Measurements from ENCODE around the gene PRKN.
"Not testable (repeated sequence)": the region's sequence is repeated elsewhere in the genome, so short reads cannot be mapped to it uniquely, and the experiment has no call there.

The PRKN gene

DNA sequence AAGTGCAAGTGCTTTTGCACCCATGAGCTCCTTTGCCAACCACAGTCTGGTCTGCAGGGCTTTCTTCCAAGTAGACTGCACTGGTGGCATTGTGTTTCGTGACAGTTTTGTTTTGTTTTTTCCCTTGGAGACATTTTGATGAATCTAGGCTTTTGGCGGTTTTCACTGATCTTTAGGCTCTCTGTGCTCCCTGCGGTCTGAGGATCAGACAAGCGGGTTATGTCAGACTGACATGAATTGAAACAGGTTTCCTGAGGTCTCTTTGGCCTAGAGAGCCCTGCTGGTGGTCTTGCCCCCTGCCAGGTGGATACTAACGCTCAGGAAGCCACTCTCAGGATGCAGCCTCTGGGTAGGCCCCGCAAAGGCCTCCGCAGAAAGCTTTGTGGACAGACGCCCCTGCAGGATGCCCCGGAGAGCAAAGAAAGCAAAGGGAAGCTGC is 898.3 kb downstream of the PRKN start:
- DNase-seq, result peak; percentile 46

DNA sequence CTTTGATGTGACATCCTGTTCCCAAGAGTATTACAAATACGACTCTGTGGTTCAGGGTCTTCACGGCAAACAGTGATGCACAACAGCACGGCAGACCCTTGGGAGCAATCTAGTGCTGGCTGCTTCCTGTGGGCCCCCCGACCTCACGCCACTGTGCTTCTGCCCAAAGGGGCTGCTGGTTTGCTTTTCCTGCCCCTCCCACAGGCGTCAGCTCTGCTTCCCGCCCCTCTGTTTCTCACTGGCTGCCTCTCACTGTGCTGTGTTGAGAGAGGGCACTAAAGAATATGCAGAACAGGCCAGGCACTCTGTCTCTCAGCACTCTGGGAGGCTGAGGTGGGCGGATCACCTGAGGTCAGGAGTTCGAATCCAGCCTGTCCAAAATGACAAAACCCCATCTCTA is 899.2 kb downstream of the PRKN start:
- DNase-seq, result peak; percentile 19

DNA sequence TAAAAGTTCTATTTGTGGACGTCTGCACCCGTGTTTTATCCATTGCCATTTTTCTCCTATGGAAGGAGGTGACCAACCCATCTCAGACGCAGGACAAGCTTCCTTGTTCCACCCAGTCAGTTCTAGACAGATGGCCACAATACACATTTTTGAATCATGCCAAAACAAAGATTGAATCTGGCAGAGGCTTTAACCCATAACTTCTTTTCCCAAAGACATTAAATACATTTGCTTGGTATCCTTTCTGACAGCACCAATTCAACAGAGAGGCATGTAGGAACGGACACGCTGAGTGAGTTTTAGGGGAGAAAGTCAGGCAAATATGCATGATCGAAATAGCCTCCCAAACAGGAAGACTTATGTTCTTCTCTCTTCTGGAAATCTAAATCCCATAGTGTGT is 901.1 kb downstream of the PRKN start:
- no peak for DNase-seq

DNA sequence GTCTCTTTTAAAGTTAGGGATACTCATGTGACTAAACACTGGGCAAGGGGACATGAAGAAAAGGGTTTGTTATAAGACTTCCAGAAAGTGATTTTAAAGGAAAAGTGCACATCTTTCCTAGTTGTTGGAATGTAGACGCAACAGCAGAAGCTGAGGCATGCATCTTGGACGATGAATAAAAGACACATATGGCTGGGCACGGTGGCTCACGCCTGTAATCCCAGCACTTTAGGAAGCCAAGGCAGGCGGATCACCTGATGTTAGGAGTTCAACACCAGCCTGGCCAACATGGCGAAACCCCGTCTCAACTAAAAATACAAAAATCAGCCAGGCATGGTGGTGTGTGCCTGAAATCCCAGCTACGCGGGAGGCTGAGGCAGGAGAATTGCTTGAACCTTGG is 905.4 kb downstream of the PRKN start:
- not testable (repeated sequence) for DNase-seq

DNA sequence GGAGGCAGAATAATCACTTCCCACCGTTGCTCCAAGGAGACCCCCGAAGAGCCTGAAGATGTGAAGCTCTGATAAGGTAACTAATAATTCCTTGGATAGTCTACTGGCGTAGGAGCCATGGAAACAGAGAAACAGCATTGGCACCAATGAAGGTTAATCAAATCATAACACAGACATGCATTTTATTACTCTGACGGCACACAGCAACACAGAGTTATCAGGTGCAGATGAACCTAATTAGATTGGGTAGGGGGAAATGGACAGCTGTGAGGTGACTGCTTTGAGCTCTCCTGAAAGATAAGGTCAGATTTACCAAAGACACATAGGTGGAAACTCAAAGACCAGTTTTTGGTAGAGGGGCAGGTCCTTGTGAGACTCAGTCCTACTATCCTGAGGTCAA is 909.7 kb downstream of the PRKN start:
- DNase-seq, result no peak

DNA sequence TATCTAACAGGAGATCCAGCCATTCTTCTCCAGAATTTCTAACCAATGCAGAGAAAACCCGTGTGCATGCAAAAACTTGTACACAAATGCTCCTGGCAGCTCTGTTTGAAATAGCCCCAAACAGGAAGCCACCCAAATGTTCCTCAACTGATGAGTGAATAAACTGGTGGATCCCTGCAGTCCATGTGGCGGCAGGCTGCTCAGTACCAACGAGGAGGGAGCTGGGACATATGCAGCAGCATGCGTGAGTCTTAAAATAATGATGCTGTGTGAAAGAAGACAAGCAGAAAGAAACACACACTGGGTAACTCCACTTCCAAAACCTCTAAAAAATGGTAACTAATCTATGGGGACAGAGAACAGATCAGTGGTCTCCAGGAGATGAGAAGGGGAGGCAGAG is 911.6 kb downstream of the PRKN start:
- no peak for DNase-seq

DNA sequence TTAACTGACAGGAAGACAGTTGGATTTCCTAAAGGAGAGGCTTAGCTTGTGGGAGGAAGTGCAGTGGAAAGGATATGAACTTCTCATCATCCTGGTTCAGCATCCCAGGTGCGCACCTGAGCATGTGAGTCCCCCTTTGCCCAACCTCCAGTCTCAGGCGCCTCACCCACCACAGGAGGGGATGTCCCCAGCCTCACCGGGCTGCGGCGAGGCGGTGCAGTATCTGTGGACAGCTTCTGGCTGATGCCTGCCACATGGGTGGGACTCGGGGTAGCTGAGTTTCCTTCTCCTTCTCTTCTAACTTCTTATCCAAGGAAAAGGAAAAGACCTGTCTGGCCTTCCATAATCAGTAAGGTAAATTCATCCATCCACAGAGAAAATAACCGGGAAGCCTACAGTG is 914.4 kb downstream of the PRKN start:
- DNase-seq, result no peak

DNA sequence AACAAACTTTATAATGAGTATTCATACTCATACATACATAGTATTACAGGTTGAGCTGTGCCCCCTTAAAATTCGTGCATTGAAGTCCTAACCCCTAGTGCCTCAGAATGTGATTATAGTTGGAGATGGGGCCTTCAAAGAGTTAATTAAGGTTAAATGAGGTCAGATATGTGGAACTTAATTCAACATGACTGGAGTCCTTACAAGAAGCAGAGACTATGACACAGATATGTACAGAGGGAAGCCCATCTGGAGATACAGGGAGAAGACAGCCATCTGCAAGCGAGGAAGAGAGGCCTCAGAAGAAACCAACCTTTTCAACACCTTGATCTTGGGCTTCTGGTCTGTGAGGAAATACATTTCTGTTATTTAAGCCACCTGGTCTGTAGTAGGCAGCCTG is 917.6 kb downstream of the PRKN start:
- DNase-seq, result no peak

DNA sequence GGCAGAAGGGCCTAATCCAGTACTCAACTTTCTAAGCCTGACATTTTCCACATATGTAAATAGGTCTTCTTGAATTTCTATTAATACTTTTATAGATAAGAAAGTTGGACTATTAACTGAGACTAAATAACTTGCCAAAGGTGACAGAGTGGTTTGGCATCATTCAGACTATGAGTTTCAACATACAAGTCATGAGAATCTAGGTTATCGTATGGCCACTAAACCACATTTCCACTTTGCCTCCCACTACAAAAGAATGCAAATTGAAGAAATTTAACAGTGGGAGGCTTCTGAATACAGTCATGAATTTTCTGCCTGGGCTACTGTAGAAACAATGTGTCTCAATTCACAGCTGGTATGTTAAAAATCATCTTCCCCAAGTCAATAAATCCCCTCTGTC is 922.7 kb downstream of the PRKN start:
- no peak for DNase-seq

DNA sequence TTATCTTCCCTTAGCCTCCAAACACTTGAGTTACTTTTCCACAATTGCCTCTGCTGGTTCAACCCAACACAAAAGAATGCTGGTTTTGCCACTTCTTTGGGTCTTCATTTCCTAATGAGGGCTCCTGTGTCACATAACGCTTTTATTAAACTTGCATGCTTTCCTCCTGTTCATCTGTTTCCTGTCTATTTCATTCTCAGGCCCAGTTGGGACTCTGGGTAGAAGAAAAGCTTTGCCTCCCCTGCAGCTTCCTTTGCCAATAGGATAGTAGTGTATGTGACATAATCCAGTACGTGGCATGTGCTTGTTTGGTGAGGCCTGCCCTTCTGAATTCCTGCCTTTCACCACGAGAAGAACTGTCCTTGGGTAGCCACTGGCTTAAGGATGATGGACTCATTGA is 924.4 kb downstream of the PRKN start:
- DNase-seq, result no peak

DNA sequence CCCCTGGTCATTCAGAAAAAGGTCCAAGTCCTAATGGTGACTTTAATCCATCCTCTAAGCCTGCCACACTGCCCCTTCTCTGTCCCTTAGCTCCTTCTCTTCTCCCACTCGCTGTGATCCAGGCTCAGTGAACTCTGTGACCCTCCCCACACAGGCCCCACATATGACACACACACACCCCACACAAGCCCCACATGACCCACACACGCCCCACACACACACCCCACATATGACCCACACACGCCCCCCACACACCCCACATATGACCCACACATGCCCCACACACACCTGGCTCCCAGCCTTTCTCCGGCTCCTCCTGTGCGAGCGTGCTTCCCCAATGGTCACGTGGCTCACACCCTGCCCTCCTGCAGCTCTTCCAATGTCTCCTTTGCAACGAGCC is 925.3 kb downstream of the PRKN start:
- DNase-seq, result no peak

DNA sequence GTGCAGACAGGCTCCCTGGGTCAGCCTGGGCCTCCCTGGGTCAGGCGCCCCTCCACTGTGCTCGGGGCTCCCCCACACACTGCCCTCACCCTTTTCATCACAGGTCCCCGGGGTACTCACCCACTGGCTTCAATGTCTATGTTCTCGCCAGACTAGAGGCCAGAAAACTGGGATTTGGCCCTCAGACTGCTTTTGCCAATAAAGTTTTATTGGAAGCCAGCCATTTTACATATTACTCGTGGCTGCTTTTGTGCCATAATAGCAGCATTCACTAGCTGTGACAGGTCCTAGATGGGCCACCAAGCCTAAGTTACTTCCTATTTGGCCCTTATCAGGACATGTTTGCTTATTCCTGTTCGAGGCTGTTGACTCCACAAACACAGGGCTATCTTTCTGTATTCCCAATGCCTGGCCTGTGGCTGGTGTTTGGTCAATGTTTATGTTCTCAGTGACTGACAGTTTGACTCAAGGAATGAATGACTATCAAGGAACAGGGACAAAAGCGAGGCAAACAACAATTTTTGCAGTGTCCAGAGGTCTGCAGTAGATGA is 928.6 kb downstream of the PRKN start:
- no peak for DNase-seq

DNA sequence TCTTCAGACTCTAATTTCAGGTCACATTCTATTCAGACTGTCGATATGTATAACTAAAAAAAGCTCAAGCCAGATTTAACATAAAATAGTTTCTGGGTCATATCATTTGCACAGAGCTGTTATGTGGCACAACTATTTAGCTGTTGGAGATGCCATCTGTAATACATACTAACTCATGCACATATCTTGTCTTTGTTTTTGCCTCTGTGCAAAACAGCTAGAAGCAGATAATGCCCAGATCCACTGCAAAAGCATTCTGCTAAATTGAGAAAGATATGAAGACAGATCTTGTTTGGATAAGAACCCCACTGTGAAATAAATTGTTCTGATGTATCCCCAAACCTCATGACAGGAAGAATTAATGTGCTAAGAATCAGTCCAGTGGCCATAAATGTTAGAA is 930.9 kb downstream of the PRKN start:
- DNase-seq, result no peak

DNA sequence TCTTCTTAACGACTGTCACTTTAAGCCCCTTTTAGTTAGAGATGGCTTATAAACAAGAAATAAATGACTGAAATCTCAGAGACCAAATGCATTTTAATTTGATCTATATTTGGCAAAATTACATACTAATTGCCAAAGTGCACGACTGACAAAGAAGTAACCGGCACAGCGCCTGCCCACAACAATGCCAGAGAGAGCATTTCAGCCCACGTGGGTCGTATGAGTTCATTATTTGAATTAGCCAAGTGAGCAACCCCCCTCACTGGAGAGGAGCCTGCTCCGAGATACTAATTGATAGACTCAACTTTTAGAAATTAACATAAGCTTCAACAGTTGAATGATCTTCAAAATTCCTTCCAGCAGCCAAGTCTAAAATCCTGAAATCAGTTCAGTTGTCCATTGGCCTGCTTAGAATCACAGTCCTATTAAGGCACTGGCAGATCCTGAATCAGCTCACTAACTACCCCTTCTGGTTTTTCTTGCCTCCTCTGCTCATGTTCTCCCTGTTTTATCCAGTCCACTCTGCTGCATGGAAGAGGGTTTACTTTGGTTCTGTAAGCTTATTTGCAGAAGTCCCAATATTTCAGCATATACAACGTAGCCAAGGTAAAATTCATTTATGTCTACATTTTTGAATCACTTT is 934.6 kb downstream of the PRKN start:
- no peak for DNase-seq

DNA sequence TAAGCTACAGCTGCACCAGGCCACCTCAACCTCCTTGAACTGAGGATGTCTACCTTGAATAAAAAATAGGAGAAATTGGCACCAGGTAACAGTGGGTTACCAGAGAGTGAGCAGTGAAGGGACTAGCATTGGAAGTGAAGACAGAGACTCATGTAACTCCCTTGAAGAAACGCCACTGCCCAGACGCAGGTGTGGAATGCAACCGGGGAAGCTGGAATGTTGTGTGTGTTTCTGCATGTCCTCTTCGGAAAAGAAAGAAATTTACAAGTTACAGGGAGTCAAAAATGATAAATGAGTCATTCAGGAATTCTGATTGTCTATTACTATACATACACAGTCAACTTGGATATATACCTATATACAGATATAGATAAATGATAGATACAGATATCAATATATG is 939.0 kb downstream of the PRKN start:
- no peak for DNase-seq

DNA sequence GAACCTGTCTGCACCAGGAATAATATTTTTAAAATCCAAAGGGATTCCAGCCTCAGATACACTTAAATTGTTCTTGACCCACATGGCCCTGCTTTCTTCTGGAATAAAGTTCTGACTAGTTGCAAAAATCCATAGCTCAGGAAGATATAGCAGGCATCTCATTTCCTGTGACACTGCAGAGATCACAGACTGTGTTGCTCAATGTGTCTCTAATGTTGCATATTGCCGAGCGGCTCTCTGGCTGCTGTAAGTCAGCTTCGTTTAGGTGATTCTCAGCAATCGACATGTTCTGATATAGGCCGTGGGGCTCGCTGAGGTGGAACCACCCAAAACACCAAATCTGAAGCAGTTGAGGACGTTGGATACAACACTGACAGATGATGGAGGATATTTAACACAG is 955.4 kb downstream of the PRKN start:
- no peak for DNase-seq

DNA sequence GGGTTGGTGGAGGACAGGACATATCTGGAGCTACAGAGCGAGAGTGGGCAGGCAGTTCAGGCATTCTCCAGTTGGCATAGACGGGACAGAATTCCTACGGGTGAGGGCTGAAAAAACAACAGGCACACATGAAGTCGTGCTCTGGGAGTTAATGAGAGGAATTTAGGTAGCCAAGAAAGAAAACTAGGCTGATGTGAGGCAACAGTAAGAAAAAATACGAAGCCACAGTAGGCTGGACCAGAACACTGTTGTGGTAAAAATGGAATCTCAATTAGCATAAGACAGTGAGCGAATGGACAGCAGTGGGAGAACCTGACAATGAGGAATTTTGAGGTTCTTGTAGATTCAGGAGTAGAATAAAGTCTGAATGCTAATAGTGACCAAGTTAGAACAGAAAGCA is 965.6 kb downstream of the PRKN start:
- no peak for DNase-seq

DNA sequence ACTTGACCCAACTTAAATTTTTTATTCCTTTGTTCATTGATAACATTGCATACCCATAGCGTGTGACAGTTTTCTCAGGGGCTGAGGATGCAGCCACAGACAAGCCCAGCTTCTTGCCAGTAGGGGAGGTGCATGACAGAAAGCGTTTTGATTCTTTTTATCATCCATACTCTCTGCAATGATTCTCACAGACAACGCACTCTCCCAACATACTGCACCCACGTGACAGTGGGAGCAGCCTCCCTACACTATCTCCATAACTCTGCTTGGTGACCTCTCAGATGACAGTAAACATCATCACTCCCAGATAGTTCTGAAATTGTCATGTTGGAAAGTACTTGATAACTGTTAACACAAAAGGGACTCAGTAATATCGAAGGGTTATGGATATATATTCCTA is 972.5 kb downstream of the PRKN start:
- DNase-seq, result no peak

DNA sequence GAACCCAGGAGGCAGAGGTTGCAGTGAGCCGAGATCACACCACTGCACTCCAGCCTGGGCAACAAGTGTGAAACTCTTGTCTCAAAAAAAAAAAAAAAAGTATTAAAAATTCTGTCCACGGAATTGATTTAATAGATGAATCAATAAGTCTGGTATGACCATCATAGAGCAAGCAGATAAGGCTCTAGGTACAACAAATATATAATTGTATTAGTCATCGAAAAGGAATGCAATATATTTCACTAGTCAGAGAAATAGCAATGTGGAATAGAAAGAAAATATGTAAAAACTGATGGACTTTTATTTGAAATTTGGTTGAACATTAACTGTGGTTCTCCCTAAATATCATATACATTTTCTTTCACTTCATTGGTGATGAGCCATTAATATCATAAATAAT is 976.9 kb downstream of the PRKN start:
- no peak for DNase-seq

DNA sequence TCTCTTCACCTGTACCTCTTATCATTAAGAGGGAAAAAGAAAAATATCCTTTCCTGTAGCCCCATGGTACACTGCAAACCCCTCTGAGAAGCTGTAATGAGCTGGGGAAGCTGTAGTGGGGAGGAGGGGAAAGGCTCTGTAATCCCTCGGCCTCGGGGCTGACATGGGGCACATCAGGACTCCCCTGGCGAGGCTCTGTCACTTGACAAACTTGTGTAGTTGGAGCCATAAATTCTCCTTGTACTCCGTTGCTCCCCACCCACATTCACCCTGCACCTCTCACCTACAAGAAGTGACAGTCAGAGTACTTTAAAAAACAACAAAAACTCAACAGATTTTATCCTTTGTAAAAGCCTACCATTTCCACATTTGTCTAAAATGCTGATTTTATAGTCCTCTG is 978.0 kb downstream of the PRKN start:
- no peak for DNase-seq

DNA sequence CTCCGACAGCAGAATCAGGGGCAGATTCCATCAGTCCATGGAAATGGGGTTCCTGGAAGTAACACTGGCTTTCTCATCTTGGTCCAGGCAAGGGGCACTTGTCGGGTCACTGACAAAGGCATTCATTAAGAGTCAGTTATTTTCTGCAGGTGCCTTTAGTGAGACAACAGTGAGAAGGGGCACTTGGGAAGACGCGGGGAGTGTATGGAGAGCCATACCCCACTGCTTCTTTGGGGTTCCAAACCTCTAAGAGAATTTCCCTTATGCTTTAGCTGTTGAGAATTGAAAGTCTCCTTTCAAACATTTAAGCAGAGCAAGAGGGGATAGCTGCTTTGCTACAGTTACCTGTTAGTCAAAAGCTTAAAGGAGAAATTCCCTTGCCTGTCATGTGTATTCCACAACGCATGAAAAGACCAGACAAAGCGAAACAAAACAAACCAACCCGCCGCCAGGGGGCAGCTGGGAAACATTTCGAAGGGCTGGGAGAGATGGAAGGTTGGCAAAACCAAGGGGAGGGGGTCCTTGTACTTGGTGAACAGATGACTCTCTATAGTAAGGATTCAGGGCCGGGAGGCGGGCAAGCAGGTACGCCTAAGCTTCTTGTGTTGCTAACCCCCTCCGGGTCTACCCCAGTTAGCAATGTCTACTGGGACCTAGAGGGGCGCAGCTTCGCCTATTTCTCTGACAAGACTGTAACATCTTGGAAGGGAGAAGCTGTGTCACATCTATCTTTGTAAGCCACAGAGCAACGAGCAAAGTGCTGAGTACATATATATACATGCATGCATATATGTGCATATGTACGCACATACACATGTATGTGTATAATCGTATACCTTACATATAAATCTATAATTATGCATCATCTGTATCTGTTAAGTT is 978.8 kb downstream of the PRKN start:
- DNase-seq, result peak; percentile 69

DNA sequence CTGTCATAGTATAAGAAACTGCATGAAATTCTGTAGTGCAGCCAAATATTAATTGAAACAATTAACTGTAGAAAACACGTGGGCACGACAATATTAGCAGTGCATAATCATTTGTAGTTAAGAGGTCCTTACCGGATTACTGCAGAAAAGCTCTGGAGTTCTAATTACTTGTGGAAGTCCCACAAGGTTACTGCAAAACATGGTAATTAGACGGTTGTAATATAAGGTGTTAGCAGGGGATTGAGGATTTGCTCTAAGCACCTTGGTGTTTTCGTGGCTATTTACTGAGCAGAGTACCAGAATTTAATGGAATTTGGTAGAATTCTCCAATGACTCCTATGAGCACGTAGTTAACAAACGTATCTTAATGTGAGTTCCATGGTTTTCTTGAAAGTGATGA is 980.1 kb downstream of the PRKN start:
- DNase-seq, result no peak

DNA sequence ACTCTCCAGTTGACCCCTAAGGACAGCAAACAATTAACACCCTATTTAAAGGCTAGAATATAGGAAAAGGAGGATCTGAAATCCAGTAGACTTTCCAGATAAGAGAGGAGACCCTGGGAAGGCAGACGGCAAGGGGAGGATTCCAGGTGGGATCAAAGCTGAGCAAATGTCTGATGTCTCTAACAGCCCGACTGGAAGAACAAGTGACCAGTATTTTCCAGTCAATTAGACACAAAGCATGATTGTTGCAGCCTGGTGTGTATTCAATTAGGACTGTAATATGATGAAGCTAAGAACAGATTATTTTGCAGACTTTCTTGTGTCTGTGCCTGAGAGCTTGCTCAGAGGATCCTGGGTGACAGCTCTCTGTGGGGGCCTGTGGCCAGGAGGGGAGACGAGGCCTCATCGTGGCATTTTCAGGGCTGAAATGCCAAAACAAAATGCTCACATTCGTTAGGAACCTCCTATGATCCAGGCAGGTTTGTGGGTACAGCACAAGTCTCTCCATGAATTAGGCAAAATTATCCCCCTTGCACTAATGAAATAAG is 981.9 kb downstream of the PRKN start:
- DNase-seq, result no peak

DNA sequence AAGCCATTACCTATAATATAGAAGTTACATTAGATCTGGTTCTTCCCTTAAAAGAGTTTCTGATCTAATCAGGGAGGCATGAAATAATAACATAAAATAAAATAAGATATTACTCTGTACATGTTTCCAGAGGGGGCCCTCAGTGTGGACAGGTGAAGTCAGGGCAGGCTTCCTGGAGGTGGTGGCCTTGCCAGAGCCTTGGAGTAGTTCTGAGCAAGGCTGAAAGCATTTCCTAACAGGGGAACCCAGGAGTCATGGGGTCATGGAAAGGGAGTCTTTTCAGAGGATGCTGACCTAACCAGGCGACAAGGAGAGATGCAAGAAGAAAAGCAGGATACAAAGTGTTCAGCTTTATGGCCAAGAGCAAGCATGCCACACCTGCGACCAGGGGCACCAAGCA is 982.4 kb downstream of the PRKN start:
- no peak for DNase-seq

Data from hematopoietic multipotent progenitor cell treated with erythropoietin and hydrocortisone succinate and interleukin-3 and kit ligand, for 6 days (in vitro differentiated cells).